Measurements from ENCODE around the gene TRMT44.
A peak's percentile ranks its signal among the peaks of the same experiment; 100 is the strongest.

Gene TRMT44

GRCh38 chr4:8459867-8460445, 19.4 kb downstream of the TRMT44 start:
- H3K4me3 ChIP-seq (ENCODE audit: severe bottlenecking), result no peak overlapping the region
- no peak overlapping the region for H3K27ac ChIP-seq (ENCODE audit: poor library complexity, severe bottlenecking)
- TF ChIP-seq CTCF (IDR thresholded peaks at IDR 0.05; ENCODE audit: poor library complexity, severe bottlenecking), result no peak
- H3K4me1 ChIP-seq (ENCODE audit: insufficient read depth, poor library complexity, severe bottlenecking), result no peaks in the 10 kb centered on the region
- no peaks in the 10 kb centered on the region for H3K9me3 ChIP-seq (ENCODE audit: severe bottlenecking)
- H3K36me3 ChIP-seq (ENCODE audit: low read depth), result peaks cover 44% of the 10 kb centered on the region
- peak; percentile 61; the same call in 1 of the 3 replicates for ATAC-seq (ENCODE audit: low read depth)
- no peak for DNase-seq (ENCODE audit: low spot score)
- H3K27me3 ChIP-seq (ENCODE audit: insufficient read depth, poor library complexity, severe bottlenecking), result no peaks in the 10 kb centered on the region

GRCh38 chr4:8461086-8461485, 20.5 kb downstream of the TRMT44 start:
- H3K9me3 ChIP-seq (ENCODE audit: severe bottlenecking), result no peaks in the 10 kb centered on the region
- ATAC-seq (ENCODE audit: low read depth), result no peak
- H3K4me1 ChIP-seq (ENCODE audit: insufficient read depth, poor library complexity, severe bottlenecking), result no peaks in the 10 kb centered on the region
- no peak overlapping the region for H3K4me3 ChIP-seq (ENCODE audit: severe bottlenecking)
- TF ChIP-seq CTCF (IDR thresholded peaks at IDR 0.05; ENCODE audit: poor library complexity, severe bottlenecking), result no peak
- H3K27me3 ChIP-seq (ENCODE audit: insufficient read depth, poor library complexity, severe bottlenecking), result no peaks in the 10 kb centered on the region
- DNase-seq (ENCODE audit: low spot score), result no peak
- H3K27ac ChIP-seq (ENCODE audit: poor library complexity, severe bottlenecking), result no peak overlapping the region
- peaks cover 44% of the 10 kb centered on the region for H3K36me3 ChIP-seq (ENCODE audit: low read depth)

GRCh38 chr4:8461616-8462015, 21.0 kb downstream of the TRMT44 start:
- Histone ChIP-seq H3K4me1 (ENCODE audit: insufficient read depth, poor library complexity, severe bottlenecking) (no peaks in the 10 kb centered on the region), H3K27ac (ENCODE audit: poor library complexity, severe bottlenecking) (no peak overlapping the region), H3K4me3 (ENCODE audit: severe bottlenecking) (no peak overlapping the region), H3K27me3 (ENCODE audit: insufficient read depth, poor library complexity, severe bottlenecking) (no peaks in the 10 kb centered on the region), H3K9me3 (ENCODE audit: severe bottlenecking) (no peaks in the 10 kb centered on the region), H3K36me3 (ENCODE audit: low read depth) (peaks cover 44% of the 10 kb centered on the region)
- ATAC-seq (ENCODE audit: low read depth) (no peak), DNase-seq (ENCODE audit: low spot score) (no peak)
- no peak for TF ChIP-seq CTCF (IDR thresholded peaks at IDR 0.05; ENCODE audit: poor library complexity, severe bottlenecking)

GRCh38 chr4:8463811-8464210, 23.2 kb downstream of the TRMT44 start:
- no peak overlapping the region for H3K4me3 ChIP-seq (ENCODE audit: severe bottlenecking)
- DNase-seq (ENCODE audit: low spot score) (no peak), ATAC-seq (ENCODE audit: low read depth) (no peak)
- TF ChIP-seq CTCF (IDR thresholded peaks at IDR 0.05; ENCODE audit: poor library complexity, severe bottlenecking), result no peak
- no peaks in the 10 kb centered on the region for H3K9me3 ChIP-seq (ENCODE audit: severe bottlenecking)
- H3K27me3 ChIP-seq (ENCODE audit: insufficient read depth, poor library complexity, severe bottlenecking), result no peaks in the 10 kb centered on the region
- H3K27ac ChIP-seq (ENCODE audit: poor library complexity, severe bottlenecking), result no peak overlapping the region
- H3K36me3 ChIP-seq (ENCODE audit: low read depth), result peaks cover 55% of the 10 kb centered on the region
- no peaks in the 10 kb centered on the region for H3K4me1 ChIP-seq (ENCODE audit: insufficient read depth, poor library complexity, severe bottlenecking)

- no peak for DNase-seq (ENCODE audit: low spot score)
- no peaks in the 10 kb centered on the region for H3K9me3 ChIP-seq (ENCODE audit: severe bottlenecking)
- H3K4me1 ChIP-seq (ENCODE audit: insufficient read depth, poor library complexity, severe bottlenecking), result no peaks in the 10 kb centered on the region
- no peak for ATAC-seq (ENCODE audit: low read depth)
- no peak for TF ChIP-seq CTCF (IDR thresholded peaks at IDR 0.05; ENCODE audit: poor library complexity, severe bottlenecking)
- H3K27ac ChIP-seq (ENCODE audit: poor library complexity, severe bottlenecking), result no peak overlapping the region
- H3K36me3 ChIP-seq (ENCODE audit: low read depth), result peaks cover 55% of the 10 kb centered on the region
- H3K4me3 ChIP-seq (ENCODE audit: severe bottlenecking), result no peak overlapping the region
- no peaks in the 10 kb centered on the region for H3K27me3 ChIP-seq (ENCODE audit: insufficient read depth, poor library complexity, severe bottlenecking)
Measured at GRCh38 chr4:8464381-8464780, 23.8 kb downstream of the TRMT44 start.
